ENCODE measurements around the gene ORMDL3. TPM values are rescaled to one million over a fixed set of nuclear protein-coding genes. Genes with fewer than 3 reads are reported as not detected.

Gene ORMDL3
- total and polyA plus RNA-seq, 2 donors (not counting 1 experiment from before 2014, with no cell fraction given): 30.1 to 48.1 TPM

DNA sequence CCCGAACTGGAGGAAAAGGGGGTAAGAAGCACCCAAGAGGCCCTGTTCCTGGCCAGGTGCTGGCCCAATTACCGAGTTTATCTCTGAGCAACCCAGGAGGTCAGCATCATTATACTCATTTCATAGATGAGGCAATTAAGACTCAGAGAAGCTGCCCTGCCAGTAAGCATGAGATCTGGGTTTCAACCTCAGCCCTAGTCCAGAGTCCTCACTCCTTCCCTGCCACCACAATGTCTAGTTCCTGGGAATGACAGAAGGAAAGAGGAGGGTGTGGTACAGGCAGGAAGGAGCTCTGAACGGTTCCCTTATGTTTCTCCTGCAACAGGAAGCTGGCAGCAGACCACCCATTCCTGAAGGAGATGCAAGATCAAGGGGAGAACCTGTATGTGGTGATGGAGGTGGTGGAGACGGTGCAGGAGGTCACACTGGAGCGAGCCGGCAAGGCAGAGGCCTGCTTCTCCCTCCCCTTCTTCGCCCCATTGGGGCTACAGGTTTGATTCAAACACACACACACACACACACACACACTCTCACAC is 42.8 kb upstream of the ORMDL3 start:
- Histone ChIP-seq H3K4me1 (ENCODE audit: control insufficient read depth, extremely low read depth, insufficient read depth, low read length) (no peaks in the 10 kb centered on the region), H3K79me2 (ENCODE audit: control insufficient read depth, insufficient read depth, low read length) (no peaks in the 10 kb centered on the region), H4K20me1 (ENCODE audit: control insufficient read depth, extremely low read depth, insufficient read depth, low read length) (no peaks in the 10 kb centered on the region), H3K27ac (ENCODE audit: insufficient read depth, low read length) (no peak overlapping the region), H3K4me3 (replicated peaks in 1 of 4; ENCODE audit: control extremely low read depth in 1 of 4, insufficient read depth in 1 of 4, low read depth in 3 of 4, low read length in 4 of 4) (no peak overlapping the region), H2AFZ (ENCODE audit: low read length) (no peak overlapping the region), H3K4me2 (ENCODE audit: extremely low read depth, insufficient read depth, low read length) (no peak overlapping the region), H3K27me3 (ENCODE audit: control insufficient read depth, insufficient read depth, low read length) (peaks cover 31% of the 10 kb centered on the region), H3K9ac (ENCODE audit: insufficient read depth, low read length) (no peak overlapping the region), H3K9me3 (ENCODE audit: control insufficient read depth, insufficient read depth, low read depth, low read length) (no peaks in the 10 kb centered on the region), H3K36me3 (ENCODE audit: control insufficient read depth, insufficient read depth, low read length) (no peaks in the 10 kb centered on the region)
- DNase-seq (ENCODE audit: low read depth in 2 of 2): no peak
- TF ChIP-seq, protein P1, sequence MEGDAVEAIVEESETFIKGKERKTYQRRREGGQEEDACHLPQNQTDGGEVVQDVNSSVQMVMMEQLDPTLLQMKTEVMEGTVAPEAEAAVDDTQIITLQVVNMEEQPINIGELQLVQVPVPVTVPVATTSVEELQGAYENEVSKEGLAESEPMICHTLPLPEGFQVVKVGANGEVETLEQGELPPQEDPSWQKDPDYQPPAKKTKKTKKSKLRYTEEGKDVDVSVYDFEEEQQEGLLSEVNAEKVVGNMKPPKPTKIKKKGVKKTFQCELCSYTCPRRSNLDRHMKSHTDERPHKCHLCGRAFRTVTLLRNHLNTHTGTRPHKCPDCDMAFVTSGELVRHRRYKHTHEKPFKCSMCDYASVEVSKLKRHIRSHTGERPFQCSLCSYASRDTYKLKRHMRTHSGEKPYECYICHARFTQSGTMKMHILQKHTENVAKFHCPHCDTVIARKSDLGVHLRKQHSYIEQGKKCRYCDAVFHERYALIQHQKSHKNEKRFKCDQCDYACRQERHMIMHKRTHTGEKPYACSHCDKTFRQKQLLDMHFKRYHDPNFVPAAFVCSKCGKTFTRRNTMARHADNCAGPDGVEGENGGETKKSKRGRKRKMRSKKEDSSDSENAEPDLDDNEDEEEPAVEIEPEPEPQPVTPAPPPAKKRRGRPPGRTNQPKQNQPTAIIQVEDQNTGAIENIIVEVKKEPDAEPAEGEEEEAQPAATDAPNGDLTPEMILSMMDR (conservative IDR thresholded peaks at IDR 0.05 in 1 of 2, IDR thresholded peaks at IDR 0.05 in 1 of 2; ENCODE audit: low read depth in 1 of 2, low read length in 2 of 2): no peak
- TF ChIP-seq EZH2 (IDR thresholded peaks at IDR 0.05; ENCODE audit: low read length, missing control alignments): no peak

DNA sequence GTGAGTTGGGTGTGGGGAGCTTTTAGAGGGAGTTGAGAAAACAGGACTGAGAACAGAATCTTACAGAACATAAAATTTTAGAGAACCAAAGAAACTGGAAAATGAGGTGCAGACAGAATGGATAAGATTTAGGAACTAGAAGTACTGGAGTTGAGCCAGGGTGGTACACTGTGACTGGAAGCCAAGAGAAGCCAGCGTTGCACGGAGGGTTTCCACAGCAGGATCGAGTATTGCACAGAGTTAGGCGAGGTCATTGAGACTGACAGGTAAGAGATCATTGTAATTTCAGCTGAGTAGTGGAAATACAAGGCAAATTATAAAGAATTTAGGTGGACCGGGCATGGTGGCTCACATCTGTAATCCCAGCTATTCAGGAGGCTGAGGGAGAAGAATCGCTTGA is 42.0 kb upstream of the ORMDL3 start:
- Histone ChIP-seq H4K20me1 (ENCODE audit: control insufficient read depth, extremely low read depth, insufficient read depth, low read length) (no peaks in the 10 kb centered on the region), H3K27me3 (ENCODE audit: control insufficient read depth, insufficient read depth, low read length) (peaks cover 31% of the 10 kb centered on the region), H2AFZ (ENCODE audit: low read length) (no peak overlapping the region), H3K27ac (ENCODE audit: insufficient read depth, low read length) (no peak overlapping the region), H3K36me3 (ENCODE audit: control insufficient read depth, insufficient read depth, low read length) (no peaks in the 10 kb centered on the region), H3K4me2 (ENCODE audit: extremely low read depth, insufficient read depth, low read length) (no peak overlapping the region), H3K9ac (ENCODE audit: insufficient read depth, low read length) (no peak overlapping the region), H3K79me2 (ENCODE audit: control insufficient read depth, insufficient read depth, low read length) (no peaks in the 10 kb centered on the region), H3K9me3 (ENCODE audit: control insufficient read depth, insufficient read depth, low read depth, low read length) (no peaks in the 10 kb centered on the region), H3K4me3 (replicated peaks in 1 of 4; ENCODE audit: control extremely low read depth in 1 of 4, insufficient read depth in 1 of 4, low read depth in 3 of 4, low read length in 4 of 4) (no peak overlapping the region), H3K4me1 (ENCODE audit: control insufficient read depth, extremely low read depth, insufficient read depth, low read length) (no peaks in the 10 kb centered on the region)
- TF ChIP-seq EZH2 (IDR thresholded peaks at IDR 0.05; ENCODE audit: low read length, missing control alignments): no peak
- TF ChIP-seq, protein P1 (conservative IDR thresholded peaks at IDR 0.05 in 1 of 2, IDR thresholded peaks at IDR 0.05 in 1 of 2; ENCODE audit: low read depth in 1 of 2, low read length in 2 of 2): no peak
- no peak for DNase-seq (ENCODE audit: low read depth in 2 of 2)

DNA sequence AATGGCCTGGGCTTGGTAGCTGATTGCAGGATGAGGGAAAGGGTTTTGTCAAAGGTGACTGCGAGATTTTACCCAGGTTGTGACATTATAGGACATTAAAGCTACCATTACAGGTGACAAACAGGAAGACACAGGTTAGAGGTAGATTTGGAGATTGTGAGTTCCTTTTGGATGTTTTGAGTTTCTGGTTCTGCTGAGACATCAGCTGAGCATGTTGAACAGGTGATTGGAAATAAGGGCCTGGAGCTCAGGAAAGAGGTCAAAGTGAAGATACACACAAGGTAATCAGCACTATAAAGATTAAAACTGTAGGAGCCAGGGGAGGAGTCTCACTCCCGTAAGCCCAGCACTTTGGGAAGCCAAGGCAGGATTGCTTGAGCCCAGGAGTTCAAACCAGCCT is 41.4 kb upstream of the ORMDL3 start:
- Histone ChIP-seq H3K27me3 (ENCODE audit: control insufficient read depth, insufficient read depth, low read length) (peaks cover 31% of the 10 kb centered on the region), H3K27ac (ENCODE audit: insufficient read depth, low read length) (no peak overlapping the region), H3K79me2 (ENCODE audit: control insufficient read depth, insufficient read depth, low read length) (no peaks in the 10 kb centered on the region), H3K9ac (ENCODE audit: insufficient read depth, low read length) (no peak overlapping the region), H3K4me1 (ENCODE audit: control insufficient read depth, extremely low read depth, insufficient read depth, low read length) (no peaks in the 10 kb centered on the region), H3K4me2 (ENCODE audit: extremely low read depth, insufficient read depth, low read length) (no peak overlapping the region), H4K20me1 (ENCODE audit: control insufficient read depth, extremely low read depth, insufficient read depth, low read length) (no peaks in the 10 kb centered on the region), H3K4me3 (replicated peaks in 1 of 4; ENCODE audit: control extremely low read depth in 1 of 4, insufficient read depth in 1 of 4, low read depth in 3 of 4, low read length in 4 of 4) (no peak overlapping the region), H3K9me3 (ENCODE audit: control insufficient read depth, insufficient read depth, low read depth, low read length) (no peaks in the 10 kb centered on the region), H3K36me3 (ENCODE audit: control insufficient read depth, insufficient read depth, low read length) (no peaks in the 10 kb centered on the region), H2AFZ (ENCODE audit: low read length) (no peak overlapping the region)
- TF ChIP-seq, protein P1 (conservative IDR thresholded peaks at IDR 0.05 in 1 of 2, IDR thresholded peaks at IDR 0.05 in 1 of 2; ENCODE audit: low read depth in 1 of 2, low read length in 2 of 2): no peak
- no peak for TF ChIP-seq EZH2 (IDR thresholded peaks at IDR 0.05; ENCODE audit: low read length, missing control alignments)
- no peak for DNase-seq (ENCODE audit: low read depth in 2 of 2)
